GM12875 (cell line): ENCODE data around the gene TPP2.

ENCODE experiments used
- H3K4me3 ChIP-seq: one replicate; pipeline ENCODE4 v1.5.1; 2011; ENCODE audit warnings: low read depth, low read length, control low read depth
- CTCF ChIP-seq: IDR thresholded peaks from 2 replicates; pipeline ENCODE4 v1.5.1; 2011; ENCODE audit warnings: low read depth, mild to moderate bottlenecking, control low read depth, inconsistent platforms, low read length, moderate library complexity, borderline replicate concordance; ENCODE audit not compliant: insufficient read depth

The TPP2 gene

GRCh38 chr13:102688306-102688973, 91.7 kb downstream of the TPP2 start:
- TF ChIP-seq CTCF, result no peak
- no peak overlapping the region for H3K4me3 ChIP-seq

- no peak for TF ChIP-seq CTCF
Measured at GRCh38 chr13:102690883-102691282, 94.1 kb downstream of the TPP2 start.

GRCh38 chr13:102692491-102692826, 95.7 kb downstream of the TPP2 start:
- TF ChIP-seq CTCF, result no peak
- H3K4me3 ChIP-seq, result no peak overlapping the region

More at GRCh38 chr13:102690883-102691282, 94.1 kb downstream of the TPP2 start:
- no peak overlapping the region for H3K4me3 ChIP-seq

DNA sequence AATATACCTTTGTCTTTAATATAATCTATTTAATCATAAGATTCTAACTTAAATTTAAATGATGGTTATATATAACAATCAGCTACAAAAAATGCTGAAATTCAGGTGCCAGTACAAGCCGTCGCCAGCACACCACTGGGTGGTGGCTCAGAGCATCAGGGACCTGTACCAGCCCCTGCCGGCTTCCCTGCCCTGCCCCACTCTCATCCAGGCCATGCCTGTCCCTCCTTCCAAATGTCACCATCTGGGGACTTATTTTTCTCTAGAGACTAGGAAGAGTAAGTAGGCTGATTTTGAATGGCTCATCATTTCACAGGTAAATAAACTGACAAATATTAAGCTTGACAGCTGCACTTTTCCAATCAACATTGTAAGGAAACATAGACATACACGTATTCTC, 96.5 kb downstream of the TPP2 start:
- no peak for TF ChIP-seq CTCF
- H3K4me3 ChIP-seq, result no peak overlapping the region

- no peak overlapping the region for H3K4me3 ChIP-seq
- TF ChIP-seq CTCF, result no peak
Measured at GRCh38 chr13:102693776-102694175, 97.0 kb downstream of the TPP2 start.

DNA sequence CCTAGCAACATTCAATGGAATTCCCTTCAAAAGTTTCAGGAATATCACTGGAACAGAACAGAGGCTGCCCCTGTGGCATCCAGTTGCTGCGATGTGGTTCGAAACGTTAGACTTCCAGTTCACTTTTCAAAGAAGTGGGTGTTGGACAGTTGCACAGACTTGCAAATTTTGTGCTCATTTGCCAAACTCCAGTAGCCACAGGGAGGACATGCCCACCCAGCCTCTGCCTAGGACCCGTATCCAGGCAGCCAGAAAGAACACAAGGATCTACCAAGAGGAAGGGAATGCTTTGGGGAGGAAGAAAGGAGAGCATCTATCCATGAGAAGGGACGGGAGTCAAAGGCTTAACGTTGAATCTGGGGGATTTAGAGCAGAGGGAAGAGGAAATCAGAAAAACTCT, 98.2 kb downstream of the TPP2 start, which contains the start of gene METTL21C:
Gene METTL21C, minus strand, starts transcription at position 108 of the 400 bp plus-strand sequence. CDS start 546 bp downstream, outside the sequence.
- TF ChIP-seq CTCF, result no peak
- no peak within 1 kb of the TSS for H3K4me3 ChIP-seq

DNA sequence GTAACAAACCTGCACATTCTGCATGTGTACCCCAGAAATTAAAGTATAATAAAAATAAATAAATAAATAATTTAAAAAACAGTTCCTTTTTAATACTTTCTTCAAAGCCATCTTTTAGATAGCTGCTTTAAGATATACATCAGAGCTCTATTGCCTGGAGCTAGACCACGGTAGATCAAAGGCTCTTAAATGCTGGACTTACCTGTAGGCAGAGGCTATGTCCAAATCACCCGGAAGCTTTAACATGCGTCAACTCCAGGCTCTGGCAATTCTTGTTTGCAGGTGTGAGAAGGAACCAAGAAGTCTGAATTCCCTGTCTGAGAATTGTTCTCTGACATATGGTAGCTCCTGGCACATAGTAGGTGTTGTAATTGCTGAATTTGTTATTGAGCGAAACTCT, 99.7 kb downstream of the TPP2 start:
- no peak for TF ChIP-seq CTCF
- no peak overlapping the region for H3K4me3 ChIP-seq
